K562 (cell line): ENCODE data around the gene DNAJB12. TPM values are rescaled to one million over a fixed set of nuclear protein-coding genes. Genes with fewer than 3 reads are reported as not detected.
A peak's percentile ranks its signal among the peaks of the same experiment; 100 is the strongest.

Experiments used
- COPS2 ChIP-seq: fragments of 450-650 bp; conservative IDR thresholded peaks from 2 replicates; pipeline ENCODE4 v1.6.1; 2016; ENCODE audit warnings: mild to moderate bottlenecking, moderate library complexity
- CREB1 ChIP-seq, 2 experiments: sonication (generic) in 1 of 2; formaldehyde crosslinking in 1 of 2; IDR thresholded peaks; 2 replicates each; pipeline versions ENCODE4 v1.6.1 to v1.8.0; 2012 to 2022; ENCODE audit warnings: inconsistent platforms in 1 of 2, mild to moderate bottlenecking in 1 of 2, missing genetic modification reagents in 1 of 2, moderate library complexity in 1 of 2
- ESRRB ChIP-seq: fragments of 250-450 bp; sonication (Bioruptor Pico); IDR thresholded peaks from 2 replicates; pipeline ENCODE4 v1.5.0; 2020; ENCODE audit warnings: mild to moderate bottlenecking, moderate library complexity, borderline replicate concordance
- ETV6 ChIP-seq, 3 experiments: fragments of 150-350 bp in 1 of 3; sonication (generic) in 1 of 3; formaldehyde crosslinking in 1 of 3; IDR thresholded peaks; 2 replicates each; pipeline versions ENCODE4 v1.6.1 to v1.8.0; 2014 to 2022; ENCODE audit warnings: borderline replicate concordance in 2 of 3, low read depth in 2 of 3, antibody characterized with exemption in 1 of 3, low read length in 1 of 3, mild to moderate bottlenecking in 1 of 3, missing genetic modification reagents in 1 of 3
- FOXA3 ChIP-seq, 2 experiments: fragments of 450-650 bp in 1 of 2; sonication (generic) in 1 of 2; formaldehyde crosslinking; IDR thresholded peaks in 1 of 2; conservative IDR thresholded peaks in 1 of 2; 2 replicates each; pipeline versions ENCODE4 v1.4.0 to v1.8.0; 2020 to 2022; ENCODE audit warnings: mild to moderate bottlenecking in 2 of 2, missing genetic modification reagents in 1 of 2
- MEF2D ChIP-seq: conservative IDR thresholded peaks from 2 replicates; pipeline ENCODE4 v1.6.1; 2016; ENCODE audit warnings: low read depth, missing genetic modification characterization, missing compliant biosample characterization
- NFIX ChIP-seq: fragments of 250-450 bp; sonication (Bioruptor Pico); IDR thresholded peaks from 2 replicates; pipeline ENCODE4 v1.4.0; 2020; ENCODE audit warnings: low read depth, mild to moderate bottlenecking, moderate library complexity
- POU5F1 ChIP-seq: fragments of 150-350 bp; IDR thresholded peaks from 2 replicates; pipeline ENCODE4 v1.6.1; 2014; ENCODE audit warnings: borderline replicate concordance, low read length, low read depth, mild to moderate bottlenecking; ENCODE audit not compliant: partially characterized antibody
- SP1 ChIP-seq: sonication (generic); formaldehyde crosslinking; IDR thresholded peaks from 2 replicates; pipeline ENCODE4 v1.8.1; 2022; ENCODE audit warnings: mild to moderate bottlenecking, missing genetic modification reagents
- ZNF133 ChIP-seq: fragments of 250-450 bp; sonication (Bioruptor Pico); IDR thresholded peaks from 2 replicates; pipeline ENCODE4 v1.4.0; 2020; ENCODE audit warnings: mild to moderate bottlenecking
- ZNF212 ChIP-seq: fragments of 450-650 bp; formaldehyde crosslinking; IDR thresholded peaks from 2 replicates; pipeline ENCODE4 v1.4.0; 2020; ENCODE audit warnings: mild to moderate bottlenecking
- polyA plus RNA-seq, 8 experiments: library from polyadenylated mRNA; depleted of rRNA in 4 of 8; stranded (reverse) in 5 of 8; unstranded in 3 of 8; fragments of >200 nt; fragmentation: Nextera tagmentation in 2 of 8; fragmentation: Illumina TruSeq in 1 of 8; extraction: Ambion mirVana in 2 of 8; extraction: Trizol in 1 of 8; gene quantifications; 2 replicates each; pipeline versions ENCODE4 v1.2.1 to v1.2.3, GENCODE V29; 2011 to 2014; ENCODE audit warnings: inconsistent platforms in 1 of 8, missing spikeins in 1 of 8
- total RNA-seq, 7 experiments: library from RNA; depleted of rRNA in 6 of 7; stranded (reverse); fragments of >200 nt in 6 of 7; fragmentation: Illumina TruSeq in 2 of 7; extraction: Trizol in 2 of 7; gene quantifications; 2 replicates each; pipeline versions ENCODE4 v1.2.1 to v1.2.3, GENCODE V29; 2011 to 2021; ENCODE audit warnings: low replicate concordance in 1 of 7
- TF ChIP-seq, protein P1 (sequence below): fragments of 250-450 bp; sonication (Bioruptor Pico); IDR thresholded peaks from 2 replicates; pipeline ENCODE4 v1.4.0; 2020
- TF ChIP-seq, protein P2 (sequence below): fragments of 450-650 bp; formaldehyde crosslinking; IDR thresholded peaks from 2 replicates; pipeline ENCODE4 v1.4.0; 2022; ENCODE audit warnings: missing genetic modification characterization
- TF ChIP-seq, protein P3 (sequence below): sonication (generic); formaldehyde crosslinking; IDR thresholded peaks from 2 replicates; pipeline ENCODE4 v1.8.1; 2023; ENCODE audit warnings: mild to moderate bottlenecking, missing genetic modification reagents
- TF ChIP-seq, protein P4 (sequence below): fragments of 250-450 bp; sonication (Bioruptor Pico); IDR thresholded peaks from 2 replicates; pipeline ENCODE4 v1.4.0; 2020; ENCODE audit warnings: borderline replicate concordance

The DNAJB12 gene
- total and polyA plus RNA-seq, 9 of the 15 experiments (the other 6 are each of a cell fraction or from before 2014, with no cell fraction given) = 3.5 to 31.5 (median 20.3) TPM

DNA sequence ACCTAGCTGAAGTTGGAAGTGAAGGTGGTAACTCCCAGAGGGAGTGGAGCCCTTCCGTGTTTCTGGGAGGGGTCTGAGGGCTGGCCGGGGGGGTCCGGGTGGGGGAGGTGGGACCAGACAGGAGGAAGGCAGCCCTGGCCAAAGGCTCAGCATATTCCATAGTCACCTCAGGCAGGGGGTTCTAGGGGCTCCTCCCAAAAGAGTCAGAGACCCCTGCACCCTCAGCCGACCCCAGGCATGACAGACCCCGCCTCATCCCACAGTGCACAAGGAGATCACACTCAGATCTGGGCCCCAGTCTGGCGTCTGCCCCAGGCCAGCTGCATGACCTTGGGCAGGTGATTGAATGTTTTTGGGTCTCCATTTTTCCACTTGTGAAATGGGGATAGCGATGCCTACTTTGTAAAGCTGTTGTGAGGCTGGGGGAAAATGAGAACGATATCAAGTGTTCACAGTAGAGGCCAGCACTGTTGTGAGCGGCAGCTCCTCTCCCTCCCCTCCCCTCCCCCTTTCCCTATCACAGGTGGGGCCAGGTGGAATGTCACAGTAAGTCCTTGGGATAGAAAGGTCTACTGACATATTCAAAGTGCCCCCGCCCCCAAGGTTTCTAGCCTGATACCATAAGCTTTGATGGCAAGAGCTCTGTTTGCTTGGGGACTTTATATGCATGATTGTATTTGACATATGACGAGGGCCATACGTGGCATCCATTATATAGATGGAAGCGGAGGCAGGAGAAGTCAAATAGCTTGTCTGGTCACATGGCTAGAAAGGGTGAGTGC is 33.3 kb downstream of the DNAJB12 start (continued):
- TF ChIP-seq, protein P1, sequence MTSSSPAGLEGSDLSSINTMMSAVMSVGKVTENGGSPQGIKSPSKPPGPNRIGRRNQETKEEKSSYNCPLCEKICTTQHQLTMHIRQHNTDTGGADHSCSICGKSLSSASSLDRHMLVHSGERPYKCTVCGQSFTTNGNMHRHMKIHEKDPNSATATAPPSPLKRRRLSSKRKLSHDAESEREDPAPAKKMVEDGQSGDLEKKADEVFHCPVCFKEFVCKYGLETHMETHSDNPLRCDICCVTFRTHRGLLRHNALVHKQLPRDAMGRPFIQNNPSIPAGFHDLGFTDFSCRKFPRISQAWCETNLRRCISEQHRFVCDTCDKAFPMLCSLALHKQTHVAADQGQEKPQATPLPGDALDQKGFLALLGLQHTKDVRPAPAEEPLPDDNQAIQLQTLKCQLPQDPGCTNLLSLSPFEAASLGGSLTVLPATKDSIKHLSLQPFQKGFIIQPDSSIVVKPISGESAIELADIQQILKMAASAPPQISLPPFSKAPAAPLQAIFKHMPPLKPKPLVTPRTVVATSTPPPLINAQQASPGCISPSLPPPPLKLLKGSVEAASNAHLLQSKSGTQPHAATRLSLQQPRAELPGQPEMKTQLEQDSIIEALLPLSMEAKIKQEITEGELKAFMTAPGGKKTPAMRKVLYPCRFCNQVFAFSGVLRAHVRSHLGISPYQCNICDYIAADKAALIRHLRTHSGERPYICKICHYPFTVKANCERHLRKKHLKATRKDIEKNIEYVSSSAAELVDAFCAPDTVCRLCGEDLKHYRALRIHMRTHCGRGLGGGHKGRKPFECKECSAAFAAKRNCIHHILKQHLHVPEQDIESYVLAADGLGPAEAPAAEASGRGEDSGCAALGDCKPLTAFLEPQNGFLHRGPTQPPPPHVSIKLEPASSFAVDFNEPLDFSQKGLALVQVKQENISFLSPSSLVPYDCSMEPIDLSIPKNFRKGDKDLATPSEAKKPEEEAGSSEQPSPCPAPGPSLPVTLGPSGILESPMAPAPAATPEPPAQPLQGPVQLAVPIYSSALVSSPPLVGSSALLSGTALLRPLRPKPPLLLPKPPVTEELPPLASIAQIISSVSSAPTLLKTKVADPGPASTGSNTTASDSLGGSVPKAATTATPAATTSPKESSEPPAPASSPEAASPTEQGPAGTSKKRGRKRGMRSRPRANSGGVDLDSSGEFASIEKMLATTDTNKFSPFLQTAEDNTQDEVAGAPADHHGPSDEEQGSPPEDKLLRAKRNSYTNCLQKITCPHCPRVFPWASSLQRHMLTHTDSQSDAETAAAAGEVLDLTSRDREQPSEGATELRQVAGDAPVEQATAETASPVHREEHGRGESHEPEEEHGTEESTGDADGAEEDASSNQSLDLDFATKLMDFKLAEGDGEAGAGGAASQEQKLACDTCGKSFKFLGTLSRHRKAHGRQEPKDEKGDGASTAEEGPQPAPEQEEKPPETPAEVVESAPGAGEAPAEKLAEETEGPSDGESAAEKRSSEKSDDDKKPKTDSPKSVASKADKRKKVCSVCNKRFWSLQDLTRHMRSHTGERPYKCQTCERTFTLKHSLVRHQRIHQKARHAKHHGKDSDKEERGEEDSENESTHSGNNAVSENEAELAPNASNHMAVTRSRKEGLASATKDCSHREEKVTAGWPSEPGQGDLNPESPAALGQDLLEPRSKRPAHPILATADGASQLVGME (CRISPR knock-in tag) = peak; percentile 13; the same call in 1 of the 2 replicates
- TF ChIP-seq NFIX (CRISPR knock-in tag) = no peak
- no peak for TF ChIP-seq ZNF133 (CRISPR knock-in tag)
- no peak for TF ChIP-seq COPS2
- TF ChIP-seq, protein P2, sequence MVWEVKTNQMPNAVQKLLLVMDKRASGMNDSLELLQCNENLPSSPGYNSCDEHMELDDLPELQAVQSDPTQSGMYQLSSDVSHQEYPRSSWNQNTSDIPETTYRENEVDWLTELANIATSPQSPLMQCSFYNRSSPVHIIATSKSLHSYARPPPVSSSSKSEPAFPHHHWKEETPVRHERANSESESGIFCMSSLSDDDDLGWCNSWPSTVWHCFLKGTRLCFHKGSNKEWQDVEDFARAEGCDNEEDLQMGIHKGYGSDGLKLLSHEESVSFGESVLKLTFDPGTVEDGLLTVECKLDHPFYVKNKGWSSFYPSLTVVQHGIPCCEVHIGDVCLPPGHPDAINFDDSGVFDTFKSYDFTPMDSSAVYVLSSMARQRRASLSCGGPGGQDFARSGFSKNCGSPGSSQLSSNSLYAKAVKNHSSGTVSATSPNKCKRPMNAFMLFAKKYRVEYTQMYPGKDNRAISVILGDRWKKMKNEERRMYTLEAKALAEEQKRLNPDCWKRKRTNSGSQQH = peak; percentile 91
- no peak for TF ChIP-seq FOXA3 (CRISPR knock-in tag; conservative IDR thresholded peaks at IDR 0.05 in 1 of 2, IDR thresholded peaks at IDR 0.05 in 1 of 2)
- TF ChIP-seq SP1 (CRISPR knock-in tag) = no peak
- TF ChIP-seq, protein P3, sequence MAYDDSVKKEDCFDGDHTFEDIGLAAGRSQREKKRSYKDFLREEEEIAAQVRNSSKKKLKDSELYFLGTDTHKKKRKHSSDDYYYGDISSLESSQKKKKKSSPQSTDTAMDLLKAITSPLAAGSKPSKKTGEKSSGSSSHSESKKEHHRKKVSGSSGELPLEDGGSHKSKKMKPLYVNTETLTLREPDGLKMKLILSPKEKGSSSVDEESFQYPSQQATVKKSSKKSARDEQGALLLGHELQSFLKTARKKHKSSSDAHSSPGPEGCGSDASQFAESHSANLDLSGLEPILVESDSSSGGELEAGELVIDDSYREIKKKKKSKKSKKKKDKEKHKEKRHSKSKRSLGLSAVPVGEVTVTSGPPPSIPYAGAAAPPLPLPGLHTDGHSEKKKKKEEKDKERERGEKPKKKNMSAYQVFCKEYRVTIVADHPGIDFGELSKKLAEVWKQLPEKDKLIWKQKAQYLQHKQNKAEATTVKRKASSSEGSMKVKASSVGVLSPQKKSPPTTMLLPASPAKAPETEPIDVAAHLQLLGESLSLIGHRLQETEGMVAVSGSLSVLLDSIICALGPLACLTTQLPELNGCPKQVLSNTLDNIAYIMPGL (CRISPR knock-in tag) = no peak
- TF ChIP-seq ESRRB (CRISPR knock-in tag) = no peak
- TF ChIP-seq ETV6 (IDR thresholded peaks at IDR 0.05; ENCODE audit: borderline replicate concordance in 1 of 2, low read depth in 2 of 2, low read length in 1 of 2) = no peak
- TF ChIP-seq ETV6 (CRISPR knock-in tag; IDR thresholded peaks at IDR 0.05; ENCODE audit: borderline replicate concordance) = no peak
- TF ChIP-seq ZNF212 = no peak
- TF ChIP-seq POU5F1 = no peak
- TF ChIP-seq CREB1 (IDR thresholded peaks at IDR 0.05) = no peak
- TF ChIP-seq CREB1 (CRISPR knock-in tag; IDR thresholded peaks at IDR 0.05) = no peak
- TF ChIP-seq, protein P4, sequence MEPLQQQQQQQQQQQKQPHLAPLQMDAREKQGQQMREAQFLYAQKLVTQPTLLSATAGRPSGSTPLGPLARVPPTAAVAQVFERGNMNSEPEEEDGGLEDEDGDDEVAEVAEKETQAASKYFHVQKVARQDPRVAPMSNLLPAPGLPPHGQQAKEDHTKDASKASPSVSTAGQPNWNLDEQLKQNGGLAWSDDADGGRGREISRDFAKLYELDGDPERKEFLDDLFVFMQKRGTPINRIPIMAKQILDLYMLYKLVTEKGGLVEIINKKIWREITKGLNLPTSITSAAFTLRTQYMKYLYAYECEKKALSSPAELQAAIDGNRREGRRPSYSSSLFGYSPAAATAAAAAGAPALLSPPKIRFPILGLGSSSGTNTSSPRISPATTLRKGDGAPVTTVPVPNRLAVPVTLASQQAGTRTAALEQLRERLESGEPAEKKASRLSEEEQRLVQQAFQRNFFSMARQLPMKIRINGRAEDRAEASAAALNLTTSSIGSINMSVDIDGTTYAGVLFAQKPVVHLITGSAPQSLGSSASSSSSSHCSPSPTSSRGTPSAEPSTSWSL (CRISPR knock-in tag) = no peak
- peak; percentile 66 for TF ChIP-seq MEF2D
